Measurements from ENCODE around the gene TMC4.

DNA sequence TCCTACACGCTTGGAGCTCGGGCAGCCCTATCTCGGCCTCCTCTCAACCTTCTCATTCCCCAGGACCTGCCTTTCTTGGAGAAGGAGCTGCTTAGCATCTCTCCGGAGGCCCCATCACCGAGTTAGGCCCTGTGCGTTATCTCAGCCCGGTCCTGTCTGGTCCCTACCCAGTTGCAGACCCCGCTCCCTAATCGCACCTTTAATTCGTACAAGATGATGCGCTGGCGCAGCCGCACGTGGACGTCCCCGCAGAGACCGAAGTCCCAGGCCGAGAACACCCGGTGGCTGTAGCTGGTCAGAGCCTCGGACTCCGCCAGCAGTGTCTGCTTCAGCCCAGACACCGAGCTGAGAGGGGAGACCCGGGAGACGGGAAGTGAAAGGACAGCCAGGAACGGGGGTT is 7.7 kb downstream of the TMC4 start:
- TF ChIP-seq EZH2 (IDR thresholded peaks at IDR 0.05; ENCODE audit: borderline replicate concordance, insufficient read depth, low read depth, low read length, poor library complexity, severe bottlenecking) = no peak
- TF ChIP-seq, protein P1, sequence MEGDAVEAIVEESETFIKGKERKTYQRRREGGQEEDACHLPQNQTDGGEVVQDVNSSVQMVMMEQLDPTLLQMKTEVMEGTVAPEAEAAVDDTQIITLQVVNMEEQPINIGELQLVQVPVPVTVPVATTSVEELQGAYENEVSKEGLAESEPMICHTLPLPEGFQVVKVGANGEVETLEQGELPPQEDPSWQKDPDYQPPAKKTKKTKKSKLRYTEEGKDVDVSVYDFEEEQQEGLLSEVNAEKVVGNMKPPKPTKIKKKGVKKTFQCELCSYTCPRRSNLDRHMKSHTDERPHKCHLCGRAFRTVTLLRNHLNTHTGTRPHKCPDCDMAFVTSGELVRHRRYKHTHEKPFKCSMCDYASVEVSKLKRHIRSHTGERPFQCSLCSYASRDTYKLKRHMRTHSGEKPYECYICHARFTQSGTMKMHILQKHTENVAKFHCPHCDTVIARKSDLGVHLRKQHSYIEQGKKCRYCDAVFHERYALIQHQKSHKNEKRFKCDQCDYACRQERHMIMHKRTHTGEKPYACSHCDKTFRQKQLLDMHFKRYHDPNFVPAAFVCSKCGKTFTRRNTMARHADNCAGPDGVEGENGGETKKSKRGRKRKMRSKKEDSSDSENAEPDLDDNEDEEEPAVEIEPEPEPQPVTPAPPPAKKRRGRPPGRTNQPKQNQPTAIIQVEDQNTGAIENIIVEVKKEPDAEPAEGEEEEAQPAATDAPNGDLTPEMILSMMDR (IDR thresholded peaks at IDR 0.05) = no peak

Measured in B cell (primary cell).